AG09309 (cell line): ENCODE data around the gene RAPGEF4.

ENCODE experiments used
- DNase-seq: peaks from one replicate; pipeline ENCODE4 v3.0.0-alpha.2; 2010; ENCODE audit warnings: low read depth
- H3K4me3 ChIP-seq: 2 replicates; pipeline ENCODE4 v1.5.1; 2011; ENCODE audit warnings: mild to moderate bottlenecking, low read depth, low read length, moderate library complexity; ENCODE audit not compliant: control insufficient read depth
- TF ChIP-seq, protein P1 (sequence below): IDR thresholded peaks from 2 replicates; pipeline ENCODE4 v1.5.1; 2011; ENCODE audit warnings: mild to moderate bottlenecking, low read depth, low read length, inconsistent platforms; ENCODE audit not compliant: insufficient read depth, control insufficient read depth; ENCODE audit errors: missing control alignments

RAPGEF4 gene

DNA sequence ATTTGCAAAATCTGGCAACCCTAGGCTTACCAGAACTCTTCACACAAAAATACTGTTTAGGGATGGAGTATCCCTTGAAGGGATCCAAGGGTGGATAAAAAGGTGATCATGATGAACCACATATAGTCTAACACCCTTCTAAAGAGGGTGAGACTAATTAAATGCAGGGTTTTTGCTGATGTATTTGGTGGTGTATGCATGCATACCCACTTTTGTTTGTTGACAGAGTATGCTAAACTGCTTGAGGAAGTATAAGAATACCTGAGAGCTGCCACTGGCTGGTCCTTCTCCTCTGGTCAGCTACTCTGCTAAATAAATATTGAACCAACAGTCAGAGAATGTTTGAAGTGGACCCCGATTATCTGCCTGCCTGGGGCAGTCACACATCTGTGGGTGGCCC is 34.2 kb downstream of the RAPGEF4 start:
- no peak overlapping the region for H3K4me3 ChIP-seq
- TF ChIP-seq, protein P1, sequence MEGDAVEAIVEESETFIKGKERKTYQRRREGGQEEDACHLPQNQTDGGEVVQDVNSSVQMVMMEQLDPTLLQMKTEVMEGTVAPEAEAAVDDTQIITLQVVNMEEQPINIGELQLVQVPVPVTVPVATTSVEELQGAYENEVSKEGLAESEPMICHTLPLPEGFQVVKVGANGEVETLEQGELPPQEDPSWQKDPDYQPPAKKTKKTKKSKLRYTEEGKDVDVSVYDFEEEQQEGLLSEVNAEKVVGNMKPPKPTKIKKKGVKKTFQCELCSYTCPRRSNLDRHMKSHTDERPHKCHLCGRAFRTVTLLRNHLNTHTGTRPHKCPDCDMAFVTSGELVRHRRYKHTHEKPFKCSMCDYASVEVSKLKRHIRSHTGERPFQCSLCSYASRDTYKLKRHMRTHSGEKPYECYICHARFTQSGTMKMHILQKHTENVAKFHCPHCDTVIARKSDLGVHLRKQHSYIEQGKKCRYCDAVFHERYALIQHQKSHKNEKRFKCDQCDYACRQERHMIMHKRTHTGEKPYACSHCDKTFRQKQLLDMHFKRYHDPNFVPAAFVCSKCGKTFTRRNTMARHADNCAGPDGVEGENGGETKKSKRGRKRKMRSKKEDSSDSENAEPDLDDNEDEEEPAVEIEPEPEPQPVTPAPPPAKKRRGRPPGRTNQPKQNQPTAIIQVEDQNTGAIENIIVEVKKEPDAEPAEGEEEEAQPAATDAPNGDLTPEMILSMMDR, result no peak
- DNase-seq, result no peak

DNA sequence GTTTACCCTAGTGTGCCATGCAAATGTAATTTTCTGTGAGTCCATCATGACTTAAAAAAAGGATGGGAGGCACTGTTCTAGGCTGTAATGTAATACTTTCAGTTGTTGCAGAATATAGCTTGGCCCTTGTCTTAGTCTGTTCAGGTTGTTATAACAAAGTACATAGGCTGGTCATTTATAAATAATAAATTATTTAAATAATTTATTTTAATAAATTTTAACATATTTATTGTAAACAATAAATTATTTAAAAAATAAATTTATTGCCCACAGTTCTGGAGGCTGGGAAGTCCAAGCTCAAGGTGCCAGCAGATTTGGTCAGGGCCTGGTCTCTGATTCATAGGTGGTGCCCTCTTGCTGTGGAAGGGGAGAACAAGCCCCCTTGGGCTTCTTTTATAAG is 35.2 kb downstream of the RAPGEF4 start:
- TF ChIP-seq, protein P1, result no peak
- H3K4me3 ChIP-seq, result no peak overlapping the region
- DNase-seq, result no peak

DNA sequence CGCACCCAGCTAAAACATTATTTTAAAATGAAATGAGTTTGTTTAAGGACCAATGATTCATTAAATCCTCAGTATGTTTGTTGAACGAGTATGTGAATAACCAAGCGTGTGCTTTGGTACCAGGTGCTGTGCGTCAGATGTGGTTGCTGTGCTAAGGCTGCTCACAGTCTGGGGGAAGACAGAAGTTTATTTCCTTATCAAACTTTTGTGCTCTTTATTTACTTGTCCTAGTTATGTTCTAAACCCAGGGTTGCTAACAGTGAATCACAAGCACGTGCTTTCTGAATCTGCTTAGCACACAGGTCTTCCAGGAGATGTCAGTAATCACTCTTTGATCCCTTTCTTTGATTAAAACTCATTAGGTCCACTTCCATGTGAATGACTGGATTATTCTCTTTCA is 37.0 kb downstream of the RAPGEF4 start:
- TF ChIP-seq, protein P1, result no peak
- H3K4me3 ChIP-seq, result no peak overlapping the region
- DNase-seq, result no peak

DNA sequence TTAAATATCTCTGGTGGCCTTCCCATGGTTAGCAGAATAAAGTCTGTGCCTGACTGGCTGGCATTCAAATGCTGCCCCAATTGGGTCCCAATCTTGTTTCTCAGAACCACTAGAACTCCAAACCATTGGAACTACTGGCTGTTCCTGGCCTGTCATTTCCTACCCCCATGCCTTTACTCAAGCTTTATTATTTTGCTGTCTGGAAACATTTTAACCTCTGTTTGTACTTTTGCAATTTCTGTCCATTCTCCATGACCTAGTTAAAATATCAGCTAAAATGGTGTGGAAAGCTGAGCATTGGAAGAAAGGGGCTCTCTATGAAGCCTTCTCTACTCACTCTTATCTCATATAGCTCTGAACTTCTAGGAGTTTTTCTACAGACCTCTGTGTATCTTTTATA is 38.7 kb downstream of the RAPGEF4 start:
- H3K4me3 ChIP-seq, result no peak overlapping the region
- no peak for DNase-seq
- TF ChIP-seq, protein P1, result no peak

DNA sequence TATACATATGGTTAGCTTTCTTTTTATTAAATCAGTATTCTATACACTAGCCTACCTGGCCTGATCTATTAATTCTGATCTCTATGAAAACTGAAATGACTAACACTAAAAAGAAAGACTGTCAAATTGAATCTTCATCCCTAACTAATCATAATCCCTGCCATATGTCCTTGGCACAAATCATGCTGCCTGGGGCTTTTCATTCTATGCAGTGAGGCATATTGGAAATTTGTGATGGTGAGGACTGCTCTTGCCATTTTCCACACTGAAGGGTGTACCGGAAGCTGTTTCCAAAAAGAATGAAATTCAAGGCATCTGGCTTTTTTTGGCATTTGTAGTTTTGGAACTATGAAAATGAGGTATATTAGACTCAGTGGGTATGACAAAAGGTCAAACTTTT is 39.7 kb downstream of the RAPGEF4 start:
- no peak for DNase-seq
- no peak overlapping the region for H3K4me3 ChIP-seq
- TF ChIP-seq, protein P1, result no peak

DNA sequence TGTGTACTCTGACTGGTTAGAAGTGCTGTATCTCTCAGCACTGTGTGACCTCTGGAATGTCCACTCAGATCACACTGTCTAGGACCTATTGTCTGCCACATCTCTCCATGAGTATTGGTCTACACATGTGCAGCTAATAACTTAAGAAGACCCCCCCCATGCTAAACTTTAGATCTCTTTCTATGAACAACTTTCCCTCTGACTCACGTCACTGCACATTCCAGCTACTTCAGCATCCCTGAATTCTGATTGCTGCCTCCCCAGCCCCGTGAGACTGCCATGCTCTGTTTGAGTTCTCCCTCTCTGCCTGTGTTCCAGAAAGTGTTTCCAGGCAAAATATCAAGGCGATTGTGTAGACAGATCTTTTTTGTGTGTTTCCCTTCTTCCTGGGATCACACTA is 41.8 kb downstream of the RAPGEF4 start:
- DNase-seq, result no peak
- TF ChIP-seq, protein P1, result no peak
- no peak overlapping the region for H3K4me3 ChIP-seq
